ENCODE data around the gene DDX1. TPM values are rescaled to one million over a fixed set of nuclear protein-coding genes. Genes with fewer than 3 reads are reported as not detected.

The DDX1 gene
- total and polyA plus RNA-seq, 2 donors (not counting 3 experiments of a cell fraction or from before 2014, with no cell fraction given), result 41.2 to 117 TPM

DNA sequence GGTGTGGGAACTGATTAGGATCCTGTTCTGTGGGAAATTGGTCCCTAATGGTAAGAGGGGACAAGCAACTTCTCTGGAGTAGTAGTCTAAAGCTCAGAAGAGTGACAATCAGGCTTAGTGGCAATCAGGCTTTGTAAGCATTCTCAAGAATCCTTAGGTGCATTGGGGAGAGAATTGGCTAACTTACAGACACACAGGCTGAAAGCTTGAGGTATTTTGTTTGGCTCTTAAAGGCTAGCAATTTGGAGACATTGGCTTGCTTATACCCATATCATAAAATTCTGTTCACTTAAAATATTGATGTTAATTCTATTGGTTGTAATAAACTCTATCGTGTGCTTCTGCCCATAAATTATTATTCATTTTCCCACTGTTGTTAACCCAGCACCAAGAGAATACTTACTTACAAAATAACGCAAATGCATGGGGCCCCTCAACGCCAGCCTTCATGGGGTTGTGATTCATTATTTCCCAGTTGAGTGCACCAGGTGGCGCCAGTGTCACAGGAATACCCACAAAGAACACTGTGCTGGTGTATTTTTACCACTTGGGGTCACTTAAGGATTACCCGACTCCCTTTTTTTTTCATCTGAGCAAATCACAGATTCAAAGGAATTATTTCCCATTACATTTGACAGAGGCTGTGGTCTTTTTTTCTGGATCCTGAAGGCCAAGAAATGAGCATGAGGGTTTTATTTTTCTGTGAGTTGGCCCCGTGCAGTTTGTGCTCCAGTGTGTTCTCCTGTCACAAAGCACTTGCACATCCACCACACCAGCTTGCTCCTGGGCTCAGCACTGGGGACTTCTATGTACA, 45.5 kb downstream of the DDX1 start:
- no peak overlapping the region for H3K4me2 ChIP-seq (ENCODE audit: insufficient read depth, low read length)
- H3K9me1 ChIP-seq (replicated peaks; ENCODE audit: control insufficient read depth, extremely low read depth, insufficient read depth, low read length), result no peaks in the 10 kb centered on the region
- no peak overlapping the region for H2AFZ ChIP-seq (ENCODE audit: low read depth, low read length)
- POLR2A ChIA-PET, result no interaction called here
- dilution Hi-C loops (cut with MboI; ENCODE audit: extremely low pct_ligation_motif_present, low sequenced_read_pairs), result no loop called here
- intact Hi-C loops (cut with micrococcal nuclease), result loop anchor here (1.0 to 5.0 kb wide), 9 partner anchors 111 to 1120 kb away; no protein-coding TSS in a partner anchor
- CTCF ChIA-PET, result interaction anchor here (0.6 to 2.3 kb wide), 10 partner anchors 67 to 972 kb away, joined by 3 to 19 read pairs (median 4); no protein-coding TSS in a partner anchor
- H3K9ac ChIP-seq (replicated peaks; ENCODE audit: extremely low read depth, insufficient read depth, low read length), result no peak overlapping the region
- no peaks in the 10 kb centered on the region for H3K9me3 ChIP-seq (replicated peaks; ENCODE audit: control insufficient read depth, insufficient read depth, low read length)
- peaks cover 62% of the 10 kb centered on the region for H3K4me1 ChIP-seq (ENCODE audit: control insufficient read depth, extremely low read depth, insufficient read depth, low read length)
- DNase-seq (ENCODE audit: low read depth, low spot score) (peak; percentile 85), FAIRE-seq (peak; percentile 89)
- H4K20me1 ChIP-seq (replicated peaks; ENCODE audit: control insufficient read depth, extremely low read depth, insufficient read depth, low read length), result no peaks in the 10 kb centered on the region
- H3K27ac ChIP-seq (ENCODE audit: insufficient read depth, low read depth, low read length), result peak overlapping the region; percentile 2
- TF ChIP-seq JUN (IDR thresholded peaks at IDR 0.05; ENCODE audit: borderline replicate concordance, insufficient read depth, insufficient read length, low read depth), result no peak
- TF ChIP-seq FOS (IDR thresholded peaks at IDR 0.05; ENCODE audit: borderline replicate concordance, insufficient read depth, low read length), result peak; percentile 33
- TF ChIP-seq, protein P1, sequence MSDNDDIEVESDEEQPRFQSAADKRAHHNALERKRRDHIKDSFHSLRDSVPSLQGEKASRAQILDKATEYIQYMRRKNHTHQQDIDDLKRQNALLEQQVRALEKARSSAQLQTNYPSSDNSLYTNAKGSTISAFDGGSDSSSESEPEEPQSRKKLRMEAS (IDR thresholded peaks at IDR 0.05; ENCODE audit: insufficient read depth, insufficient read length), result no peak
- TF ChIP-seq, protein P2, sequence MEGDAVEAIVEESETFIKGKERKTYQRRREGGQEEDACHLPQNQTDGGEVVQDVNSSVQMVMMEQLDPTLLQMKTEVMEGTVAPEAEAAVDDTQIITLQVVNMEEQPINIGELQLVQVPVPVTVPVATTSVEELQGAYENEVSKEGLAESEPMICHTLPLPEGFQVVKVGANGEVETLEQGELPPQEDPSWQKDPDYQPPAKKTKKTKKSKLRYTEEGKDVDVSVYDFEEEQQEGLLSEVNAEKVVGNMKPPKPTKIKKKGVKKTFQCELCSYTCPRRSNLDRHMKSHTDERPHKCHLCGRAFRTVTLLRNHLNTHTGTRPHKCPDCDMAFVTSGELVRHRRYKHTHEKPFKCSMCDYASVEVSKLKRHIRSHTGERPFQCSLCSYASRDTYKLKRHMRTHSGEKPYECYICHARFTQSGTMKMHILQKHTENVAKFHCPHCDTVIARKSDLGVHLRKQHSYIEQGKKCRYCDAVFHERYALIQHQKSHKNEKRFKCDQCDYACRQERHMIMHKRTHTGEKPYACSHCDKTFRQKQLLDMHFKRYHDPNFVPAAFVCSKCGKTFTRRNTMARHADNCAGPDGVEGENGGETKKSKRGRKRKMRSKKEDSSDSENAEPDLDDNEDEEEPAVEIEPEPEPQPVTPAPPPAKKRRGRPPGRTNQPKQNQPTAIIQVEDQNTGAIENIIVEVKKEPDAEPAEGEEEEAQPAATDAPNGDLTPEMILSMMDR (IDR thresholded peaks at IDR 0.05; ENCODE audit: extremely low read depth in 1 of 2, insufficient read depth in 1 of 2, low read depth in 1 of 2, low read length in 2 of 2), result peak; percentile 75 to 95
- no peak for TF ChIP-seq EZH2 (IDR thresholded peaks at IDR 0.05; ENCODE audit: borderline replicate concordance, low read depth, low read length, severe bottlenecking)
- no peak for TF ChIP-seq MYC (IDR thresholded peaks at IDR 0.05; ENCODE audit: low read depth, low read length)
- no peak for TF ChIP-seq POLR2A (IDR thresholded peaks at IDR 0.05; ENCODE audit: low read depth, low read length)
- TF ChIP-seq GATA2 (IDR thresholded peaks at IDR 0.05; ENCODE audit: insufficient read depth, insufficient read length, low read depth, low read length), result no peak
- H3K79me2 ChIP-seq (ENCODE audit: control insufficient read depth, insufficient read depth, low read length), result no peaks in the 10 kb centered on the region
- peaks cover 6 to 8% of the 10 kb centered on the region in 2 experiments for H3K36me3 ChIP-seq (ENCODE audit: control insufficient read depth in 2 of 2, extremely low read depth in 1 of 2, insufficient read depth in 2 of 2, low read length in 2 of 2)
- no peaks in the 10 kb centered on the region for H3K27me3 ChIP-seq (ENCODE audit: control insufficient read depth in 2 of 2, insufficient read depth in 2 of 2, low read length in 2 of 2)
- BruUV-seq (replicated peaks), result no TSS peak
- no peak overlapping the region for H3K4me3 ChIP-seq (replicated peaks in 1 of 3; ENCODE audit: insufficient read depth in 1 of 3, low read depth in 1 of 3, low read length in 3 of 3)

Measured in endothelial cell of umbilical vein (primary cell).